ENCODE results near the gene KLHDC3. TPM values are rescaled to one million over a fixed set of nuclear protein-coding genes. Genes with fewer than 3 reads are reported as not detected.

The KLHDC3 gene
- total and polyA plus RNA-seq, 9 of the 15 experiments (the other 6 are each of a cell fraction or from before 2014, with no cell fraction given) = 4.5 to 171 (median 107) TPM

DNA sequence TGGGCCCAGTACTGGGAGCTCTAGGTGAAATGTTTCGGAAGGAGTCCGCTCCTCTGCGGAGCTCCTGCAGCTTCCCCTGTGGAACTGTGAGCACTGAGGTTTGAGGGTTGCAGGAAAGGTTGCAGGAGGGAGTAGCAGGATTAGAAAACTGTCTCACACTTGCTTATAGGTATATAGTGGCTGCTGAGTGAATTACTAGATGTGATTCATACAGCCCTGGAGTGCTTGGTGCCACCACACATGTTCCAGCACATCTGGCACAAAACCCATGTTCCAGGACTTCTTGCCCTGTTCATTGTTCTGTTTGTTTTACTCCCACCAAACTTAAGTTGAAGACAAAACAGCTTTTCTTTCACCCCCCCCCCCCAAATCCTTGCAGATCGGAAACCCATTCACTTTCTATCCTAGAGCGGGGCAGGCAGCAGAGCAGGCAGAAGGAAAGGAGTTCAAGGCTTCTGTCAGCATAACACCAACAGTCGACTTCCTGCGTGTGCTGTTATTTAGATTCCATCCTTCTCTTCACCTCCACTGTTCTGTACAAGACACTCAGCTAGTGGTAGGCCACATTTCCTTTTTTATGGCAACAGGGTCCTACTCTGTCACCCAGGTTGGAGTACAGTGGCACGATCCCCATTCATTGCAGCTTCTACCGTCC is 34.4 kb upstream of the KLHDC3 start (continued):
- TF ChIP-seq ARNT (IDR thresholded peaks at IDR 0.05) (0 out of 4 replicates have a peak, but pooled peaks of 1 of the 2 experiments have one; percentile 11), RAD51 (IDR thresholded peaks at IDR 0.05; ENCODE audit: borderline replicate concordance, low read depth) (0 out of 2 replicates have a peak, but pooled peaks have one; percentile 0), KDM2B (CRISPR knock-in tag; IDR thresholded peaks at IDR 0.05) (no peak), HDAC2 (IDR thresholded peaks at IDR 0.05) (0 out of 2 replicates have a peak, but pooled peaks have one; percentile 1), MCM5 (IDR thresholded peaks at IDR 0.05; ENCODE audit: low read depth) (no peak), ZEB2 (IDR thresholded peaks at IDR 0.05) (no peak), NR3C1 (CRISPR knock-in tag; IDR thresholded peaks at IDR 0.05) (no peak), PML (IDR thresholded peaks at IDR 0.05; ENCODE audit: low read length) (peak; percentile 12; the same call in 1 of the 2 replicates), MAFK (IDR thresholded peaks at IDR 0.05; ENCODE audit: low read length) (no peak)
- TF ChIP-seq, protein P1, sequence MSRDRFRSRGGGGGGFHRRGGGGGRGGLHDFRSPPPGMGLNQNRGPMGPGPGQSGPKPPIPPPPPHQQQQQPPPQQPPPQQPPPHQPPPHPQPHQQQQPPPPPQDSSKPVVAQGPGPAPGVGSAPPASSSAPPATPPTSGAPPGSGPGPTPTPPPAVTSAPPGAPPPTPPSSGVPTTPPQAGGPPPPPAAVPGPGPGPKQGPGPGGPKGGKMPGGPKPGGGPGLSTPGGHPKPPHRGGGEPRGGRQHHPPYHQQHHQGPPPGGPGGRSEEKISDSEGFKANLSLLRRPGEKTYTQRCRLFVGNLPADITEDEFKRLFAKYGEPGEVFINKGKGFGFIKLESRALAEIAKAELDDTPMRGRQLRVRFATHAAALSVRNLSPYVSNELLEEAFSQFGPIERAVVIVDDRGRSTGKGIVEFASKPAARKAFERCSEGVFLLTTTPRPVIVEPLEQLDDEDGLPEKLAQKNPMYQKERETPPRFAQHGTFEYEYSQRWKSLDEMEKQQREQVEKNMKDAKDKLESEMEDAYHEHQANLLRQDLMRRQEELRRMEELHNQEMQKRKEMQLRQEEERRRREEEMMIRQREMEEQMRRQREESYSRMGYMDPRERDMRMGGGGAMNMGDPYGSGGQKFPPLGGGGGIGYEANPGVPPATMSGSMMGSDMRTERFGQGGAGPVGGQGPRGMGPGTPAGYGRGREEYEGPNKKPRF (IDR thresholded peaks at IDR 0.05; ENCODE audit: low read depth, low read length) = no peak
- TF ChIP-seq, protein P2, sequence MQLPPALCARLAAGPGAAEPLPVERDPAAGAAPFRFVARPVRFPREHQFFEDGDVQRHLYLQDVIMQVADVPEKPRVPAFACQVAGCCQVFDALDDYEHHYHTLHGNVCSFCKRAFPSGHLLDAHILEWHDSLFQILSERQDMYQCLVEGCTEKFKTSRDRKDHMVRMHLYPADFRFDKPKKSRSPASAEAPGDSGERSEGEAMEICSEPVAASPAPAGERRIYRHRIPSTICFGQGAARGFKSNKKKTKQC (CRISPR knock-in tag; IDR thresholded peaks at IDR 0.05) = 0 out of 2 replicates have a peak, but pooled peaks have one; percentile 46
- TF ChIP-seq, protein P3, sequence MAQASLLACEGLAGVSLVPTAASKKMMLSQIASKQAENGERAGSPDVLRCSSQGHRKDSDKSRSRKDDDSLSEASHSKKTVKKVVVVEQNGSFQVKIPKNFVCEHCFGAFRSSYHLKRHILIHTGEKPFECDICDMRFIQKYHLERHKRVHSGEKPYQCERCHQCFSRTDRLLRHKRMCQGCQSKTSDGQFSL (CRISPR knock-in tag; IDR thresholded peaks at IDR 0.05) = peak; percentile 60
- TF ChIP-seq, protein P3 (tag; IDR thresholded peaks at IDR 0.05) = peak in 1 of 2 experiments; percentile 51; a peak in 1 of 4 replicates
- TF ChIP-seq, protein P4, sequence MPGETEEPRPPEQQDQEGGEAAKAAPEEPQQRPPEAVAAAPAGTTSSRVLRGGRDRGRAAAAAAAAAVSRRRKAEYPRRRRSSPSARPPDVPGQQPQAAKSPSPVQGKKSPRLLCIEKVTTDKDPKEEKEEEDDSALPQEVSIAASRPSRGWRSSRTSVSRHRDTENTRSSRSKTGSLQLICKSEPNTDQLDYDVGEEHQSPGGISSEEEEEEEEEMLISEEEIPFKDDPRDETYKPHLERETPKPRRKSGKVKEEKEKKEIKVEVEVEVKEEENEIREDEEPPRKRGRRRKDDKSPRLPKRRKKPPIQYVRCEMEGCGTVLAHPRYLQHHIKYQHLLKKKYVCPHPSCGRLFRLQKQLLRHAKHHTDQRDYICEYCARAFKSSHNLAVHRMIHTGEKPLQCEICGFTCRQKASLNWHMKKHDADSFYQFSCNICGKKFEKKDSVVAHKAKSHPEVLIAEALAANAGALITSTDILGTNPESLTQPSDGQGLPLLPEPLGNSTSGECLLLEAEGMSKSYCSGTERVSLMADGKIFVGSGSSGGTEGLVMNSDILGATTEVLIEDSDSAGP (CRISPR knock-in tag; IDR thresholded peaks at IDR 0.05) = no peak
